Glutamatergic neuron (in vitro differentiated cells): ENCODE data around the gene KIRREL2. TPM values are rescaled to one million over a fixed set of nuclear protein-coding genes. Genes with fewer than 3 reads are reported as not detected.

Experiments used
- DNase-seq: peaks from one replicate; pipeline ENCODE4 v3.0.0; 2022
- H3K27ac Mint-ChIP-seq: one replicate; pipeline ENCODE4 v1.8.0; 2020; ENCODE audit warnings: mild to moderate bottlenecking, mixed read lengths, inconsistent platforms; ENCODE audit not compliant: unreplicated experiment
- H3K27me3 Mint-ChIP-seq: one replicate; pipeline ENCODE4 v1.8.0; 2020; ENCODE audit warnings: mild to moderate bottlenecking, moderate library complexity, mixed read lengths, inconsistent platforms; ENCODE audit not compliant: unreplicated experiment
- H3K36me3 Mint-ChIP-seq: one replicate; pipeline ENCODE4 v1.8.0; 2020; ENCODE audit warnings: mild to moderate bottlenecking, mixed read lengths, inconsistent platforms; ENCODE audit not compliant: unreplicated experiment
- H3K4me1 Mint-ChIP-seq: one replicate; pipeline ENCODE4 v1.8.0; 2020; ENCODE audit warnings: mild to moderate bottlenecking, low read depth, mixed read lengths, inconsistent platforms; ENCODE audit not compliant: unreplicated experiment
- H3K4me3 Mint-ChIP-seq: one replicate; pipeline ENCODE4 v1.8.0; 2020; ENCODE audit warnings: mild to moderate bottlenecking, mixed read lengths, inconsistent platforms; ENCODE audit not compliant: unreplicated experiment
- H3K9me3 Mint-ChIP-seq: one replicate; pipeline ENCODE4 v1.8.0; 2020; ENCODE audit warnings: mild to moderate bottlenecking, moderate library complexity, mixed read lengths, inconsistent platforms; ENCODE audit not compliant: unreplicated experiment
- CTCF ChIP-seq: fragments of 200-600 bp; sonication (generic); IDR thresholded peaks from one replicate; pipeline ENCODE4 v1.5.0; 2021; ENCODE audit not compliant: partially characterized antibody, unreplicated experiment
- total RNA-seq: library from RNA; stranded (reverse); fragmentation: NEBNext Ultra II Directional; extraction: Animal tissue kit (Norgen Biotek cat#: 25700); gene quantifications from one replicate; pipeline ENCODE4 v1.2.1, GENCODE V29; 2021; ENCODE audit not compliant: unreplicated experiment

KIRREL2 gene
- total RNA-seq, 1 donor from 2014 or later, result 47.1 TPM

- TF ChIP-seq CTCF, result no peak
- Mint-ChIP-seq H3K9me3 (peaks cover 10% of the 10 kb centered on the region), H3K4me1 (peaks cover 11% of the 10 kb centered on the region), H3K27ac (no peak overlapping the region), H3K4me3 (no peak overlapping the region), H3K36me3 (peaks cover 11% of the 10 kb centered on the region), H3K27me3 (peaks cover 7% of the 10 kb centered on the region)
- no peak for DNase-seq
These were observed 17.8 kb downstream of the KIRREL2 start for GRCh38 chr19:35874392-35874930.

GRCh38 chr19:35879068-35879467 lies 22.4 kb downstream of the KIRREL2 start:
- Mint-ChIP-seq H3K4me3 (no peak overlapping the region), H3K9me3 (peaks cover 13% of the 10 kb centered on the region), H3K27ac (no peak overlapping the region), H3K27me3 (peaks cover 5% of the 10 kb centered on the region), H3K4me1 (peaks cover 23% of the 10 kb centered on the region), H3K36me3 (peaks cover 15% of the 10 kb centered on the region)
- DNase-seq, result no peak
- TF ChIP-seq CTCF, result no peak

- Mint-ChIP-seq H3K27me3 (peaks cover 5% of the 10 kb centered on the region), H3K9me3 (peaks cover 12% of the 10 kb centered on the region), H3K4me1 (peaks cover 23% of the 10 kb centered on the region), H3K4me3 (peak overlapping the region; percentile 73), H3K27ac (peak overlapping the region; percentile 90), H3K36me3 (peaks cover 15% of the 10 kb centered on the region)
- no peak for TF ChIP-seq CTCF
- peak; percentile 85 for DNase-seq
These were observed 23.1 kb downstream of the KIRREL2 start for GRCh38 chr19:35879770-35880317.

DNA sequence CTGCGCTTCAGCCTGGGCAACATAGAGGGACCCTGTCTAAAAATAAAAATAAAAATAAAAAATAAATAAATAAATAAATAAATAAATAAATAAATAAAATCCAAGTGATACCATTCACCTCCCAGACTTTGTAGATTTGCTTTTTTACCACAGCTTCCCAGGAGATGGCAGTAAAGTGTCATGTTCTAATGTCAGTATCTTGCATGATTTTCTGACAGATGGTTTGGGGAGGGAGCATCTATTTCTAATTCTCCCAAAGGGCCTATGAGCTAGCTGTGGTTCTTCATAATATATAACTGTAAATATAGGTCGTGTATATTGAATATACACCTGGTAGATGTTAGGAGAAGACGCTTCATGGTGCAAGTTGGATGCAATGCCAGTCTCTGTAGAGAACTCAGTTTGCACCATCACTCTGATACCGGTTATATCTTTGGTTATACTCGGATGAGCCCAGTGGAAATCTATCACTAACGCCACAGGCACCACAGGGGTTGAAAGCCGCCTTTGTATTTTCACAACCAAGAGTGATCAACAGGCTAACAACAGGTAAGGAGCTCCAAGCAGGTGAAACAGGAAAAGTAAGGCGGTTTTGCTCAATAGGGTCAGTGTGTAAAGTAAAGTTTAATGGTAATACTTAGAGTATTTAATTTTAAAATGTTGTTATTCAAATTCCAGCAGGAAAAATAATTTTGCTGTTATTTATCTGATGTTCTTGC lies 25.6 kb downstream of the KIRREL2 start:
- TF ChIP-seq CTCF, result peak; percentile 60
- H3K27ac Mint-ChIP-seq, result peak overlapping the region; percentile 78
- H3K27me3 Mint-ChIP-seq, result peaks cover 9% of the 10 kb centered on the region
- H3K9me3 Mint-ChIP-seq, result peaks cover 10% of the 10 kb centered on the region
- H3K36me3 Mint-ChIP-seq, result peaks cover 4% of the 10 kb centered on the region
- H3K4me3 Mint-ChIP-seq, result peak overlapping the region; percentile 78
- peaks cover 23% of the 10 kb centered on the region for H3K4me1 Mint-ChIP-seq
- no peak for DNase-seq

DNA sequence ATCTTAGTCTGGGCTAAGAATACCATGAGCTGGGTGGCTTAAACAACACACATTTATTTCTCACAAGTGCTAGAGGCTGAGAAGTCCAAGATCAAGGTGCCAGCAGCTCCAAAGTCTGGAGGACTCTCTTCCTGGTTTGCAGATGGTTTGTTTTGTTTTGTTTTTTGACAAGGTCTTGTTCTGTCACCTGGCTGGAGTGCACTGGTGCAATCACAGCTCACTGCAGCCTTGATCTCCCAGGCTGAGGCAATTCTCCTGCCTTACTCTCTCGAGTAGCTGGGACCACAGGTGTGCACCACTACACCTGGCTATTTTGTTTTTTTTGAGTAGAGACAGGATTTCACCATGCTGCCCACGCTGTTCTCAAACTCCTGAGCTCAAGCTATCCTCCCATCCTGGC lies 27.2 kb downstream of the KIRREL2 start:
- DNase-seq, result no peak
- no peak overlapping the region for H3K4me3 Mint-ChIP-seq
- no peak overlapping the region for H3K27ac Mint-ChIP-seq
- TF ChIP-seq CTCF, result no peak
- peaks cover 8% of the 10 kb centered on the region for H3K9me3 Mint-ChIP-seq
- H3K27me3 Mint-ChIP-seq, result peaks cover 9% of the 10 kb centered on the region
- peaks cover 12% of the 10 kb centered on the region for H3K36me3 Mint-ChIP-seq
- H3K4me1 Mint-ChIP-seq, result peaks cover 18% of the 10 kb centered on the region
